GM19025 (cell line): ENCODE measurements around the gene PLCH1.

Source experiments
- ATAC-seq: cut with Tn5 transposase; IDR thresholded peaks from one replicate; pipeline ENCODE4 v1.9.1; 2021; ENCODE audit warnings: mild to moderate bottlenecking, low read depth, moderate library complexity; ENCODE audit not compliant: unreplicated experiment

Gene PLCH1, protein sequence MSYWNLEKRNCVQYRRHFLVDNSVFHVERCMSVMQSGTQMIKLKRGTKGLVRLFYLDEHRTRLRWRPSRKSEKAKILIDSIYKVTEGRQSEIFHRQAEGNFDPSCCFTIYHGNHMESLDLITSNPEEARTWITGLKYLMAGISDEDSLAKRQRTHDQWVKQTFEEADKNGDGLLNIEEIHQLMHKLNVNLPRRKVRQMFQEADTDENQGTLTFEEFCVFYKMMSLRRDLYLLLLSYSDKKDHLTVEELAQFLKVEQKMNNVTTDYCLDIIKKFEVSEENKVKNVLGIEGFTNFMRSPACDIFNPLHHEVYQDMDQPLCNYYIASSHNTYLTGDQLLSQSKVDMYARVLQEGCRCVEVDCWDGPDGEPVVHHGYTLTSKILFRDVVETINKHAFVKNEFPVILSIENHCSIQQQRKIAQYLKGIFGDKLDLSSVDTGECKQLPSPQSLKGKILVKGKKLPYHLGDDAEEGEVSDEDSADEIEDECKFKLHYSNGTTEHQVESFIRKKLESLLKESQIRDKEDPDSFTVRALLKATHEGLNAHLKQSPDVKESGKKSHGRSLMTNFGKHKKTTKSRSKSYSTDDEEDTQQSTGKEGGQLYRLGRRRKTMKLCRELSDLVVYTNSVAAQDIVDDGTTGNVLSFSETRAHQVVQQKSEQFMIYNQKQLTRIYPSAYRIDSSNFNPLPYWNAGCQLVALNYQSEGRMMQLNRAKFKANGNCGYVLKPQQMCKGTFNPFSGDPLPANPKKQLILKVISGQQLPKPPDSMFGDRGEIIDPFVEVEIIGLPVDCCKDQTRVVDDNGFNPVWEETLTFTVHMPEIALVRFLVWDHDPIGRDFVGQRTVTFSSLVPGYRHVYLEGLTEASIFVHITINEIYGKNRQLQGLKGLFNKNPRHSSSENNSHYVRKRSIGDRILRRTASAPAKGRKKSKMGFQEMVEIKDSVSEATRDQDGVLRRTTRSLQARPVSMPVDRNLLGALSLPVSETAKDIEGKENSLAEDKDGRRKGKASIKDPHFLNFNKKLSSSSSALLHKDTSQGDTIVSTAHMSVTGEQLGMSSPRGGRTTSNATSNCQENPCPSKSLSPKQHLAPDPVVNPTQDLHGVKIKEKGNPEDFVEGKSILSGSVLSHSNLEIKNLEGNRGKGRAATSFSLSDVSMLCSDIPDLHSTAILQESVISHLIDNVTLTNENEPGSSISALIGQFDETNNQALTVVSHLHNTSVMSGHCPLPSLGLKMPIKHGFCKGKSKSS (N-terminal part only)

DNA sequence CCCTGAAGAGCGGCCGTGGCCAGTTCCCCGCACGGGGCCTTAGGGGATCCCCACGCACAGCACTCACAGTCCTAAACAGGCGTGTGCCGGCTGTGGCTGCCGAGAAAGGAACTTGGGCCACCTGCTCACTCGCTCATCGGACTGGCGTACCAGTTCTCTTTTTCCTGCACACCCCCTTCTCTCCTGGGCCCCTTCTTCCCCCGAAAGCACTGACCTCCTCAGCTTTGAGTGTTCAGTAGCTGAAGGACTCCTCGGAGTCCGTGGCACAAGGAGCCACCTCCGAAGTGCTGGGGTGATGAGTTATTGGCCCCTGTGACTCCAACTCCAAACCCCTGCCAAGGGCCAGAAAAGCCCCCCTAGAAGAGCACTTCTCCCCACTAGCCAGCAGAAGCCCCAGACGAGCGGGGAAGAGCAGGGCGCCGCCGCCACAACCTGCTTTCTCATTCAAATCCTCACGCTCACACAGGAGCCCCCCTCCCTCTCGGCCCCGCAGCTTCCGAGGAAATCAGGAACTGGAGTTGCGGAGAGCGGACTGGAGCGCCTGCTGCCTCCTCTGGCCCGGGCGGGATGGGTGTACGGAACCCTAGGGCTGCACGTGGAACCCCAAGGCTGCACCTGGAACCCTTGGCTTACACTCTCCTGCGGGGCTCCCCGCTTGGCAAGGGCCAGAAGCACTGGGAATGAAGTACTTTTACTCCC lies at the start of gene PLCH1:
PLCH1 (minus strand) TSS at position 446 of the 699 bp plus-strand sequence. CDS start 40,847 bp downstream, outside the sequence.
- peak; percentile 50 for ATAC-seq

DNA sequence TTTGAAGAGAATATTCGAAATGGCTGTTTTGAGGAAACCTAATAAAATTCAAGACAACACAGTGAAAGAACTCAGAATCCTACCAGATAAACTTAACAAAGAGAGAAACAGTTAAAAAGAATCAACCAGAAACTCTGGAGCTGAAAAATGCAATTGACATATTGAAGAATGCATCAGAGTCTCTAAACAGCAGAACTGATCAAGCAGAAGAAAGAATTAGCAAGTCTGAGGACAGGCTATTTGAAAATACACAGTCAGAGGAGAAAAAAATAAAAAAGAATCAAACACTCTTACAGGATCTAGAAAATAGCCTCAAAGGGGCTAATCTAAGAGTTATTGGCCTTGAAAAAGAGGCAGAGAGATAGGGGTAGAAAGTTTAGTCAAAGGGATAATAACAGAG lies 47.7 kb upstream of the PLCH1 start:
- no peak for ATAC-seq

DNA sequence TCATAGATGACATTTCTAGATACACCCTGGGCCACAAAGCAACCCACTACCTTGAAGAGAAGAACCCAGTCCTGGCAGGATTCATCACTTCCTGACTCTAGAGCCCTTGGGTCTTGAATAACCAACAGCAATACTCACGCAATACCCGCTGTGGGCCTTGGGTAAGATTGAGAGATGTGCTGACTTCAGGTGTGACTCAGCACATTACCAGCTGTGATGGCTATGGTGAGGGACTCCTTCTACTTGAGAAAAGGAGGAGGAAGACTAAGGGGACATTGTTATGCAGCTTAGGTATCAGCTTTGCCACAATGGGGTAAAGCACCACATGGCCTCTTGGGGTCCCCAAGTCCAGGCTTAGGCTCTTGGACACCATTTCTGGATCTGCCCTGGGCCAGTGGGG lies 46.3 kb upstream of the PLCH1 start:
- no peak for ATAC-seq

DNA sequence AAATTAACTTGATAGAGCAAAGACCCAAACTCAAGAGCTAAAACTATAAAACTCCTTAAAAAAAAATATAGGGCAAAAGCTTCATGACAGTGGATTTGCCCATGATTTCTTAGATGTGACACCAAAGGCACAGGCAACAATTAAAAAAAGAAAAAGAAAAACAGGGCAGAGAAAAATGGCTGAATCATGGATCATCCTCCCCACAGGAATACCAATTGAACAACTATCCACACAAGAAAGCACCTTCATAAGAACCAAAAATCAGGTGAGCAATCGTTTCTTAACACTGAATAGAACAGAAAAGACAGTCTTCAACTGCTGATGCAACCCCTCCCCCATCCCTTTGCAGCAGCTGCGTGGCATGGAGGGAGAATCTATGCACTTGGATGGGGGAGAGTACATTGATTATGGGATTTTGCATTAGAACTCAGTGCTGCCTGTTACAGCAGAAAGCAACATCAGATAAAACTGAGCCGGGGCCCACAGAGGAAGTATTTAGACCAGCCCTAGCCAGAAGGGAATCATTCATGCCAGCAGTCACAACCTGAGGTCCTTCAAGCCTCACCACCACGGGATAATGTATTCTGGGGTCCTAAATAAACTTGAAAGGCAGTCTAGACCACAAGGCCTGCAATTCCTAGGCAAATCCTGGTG lies 45.5 kb upstream of the PLCH1 start:
- no peak for ATAC-seq

DNA sequence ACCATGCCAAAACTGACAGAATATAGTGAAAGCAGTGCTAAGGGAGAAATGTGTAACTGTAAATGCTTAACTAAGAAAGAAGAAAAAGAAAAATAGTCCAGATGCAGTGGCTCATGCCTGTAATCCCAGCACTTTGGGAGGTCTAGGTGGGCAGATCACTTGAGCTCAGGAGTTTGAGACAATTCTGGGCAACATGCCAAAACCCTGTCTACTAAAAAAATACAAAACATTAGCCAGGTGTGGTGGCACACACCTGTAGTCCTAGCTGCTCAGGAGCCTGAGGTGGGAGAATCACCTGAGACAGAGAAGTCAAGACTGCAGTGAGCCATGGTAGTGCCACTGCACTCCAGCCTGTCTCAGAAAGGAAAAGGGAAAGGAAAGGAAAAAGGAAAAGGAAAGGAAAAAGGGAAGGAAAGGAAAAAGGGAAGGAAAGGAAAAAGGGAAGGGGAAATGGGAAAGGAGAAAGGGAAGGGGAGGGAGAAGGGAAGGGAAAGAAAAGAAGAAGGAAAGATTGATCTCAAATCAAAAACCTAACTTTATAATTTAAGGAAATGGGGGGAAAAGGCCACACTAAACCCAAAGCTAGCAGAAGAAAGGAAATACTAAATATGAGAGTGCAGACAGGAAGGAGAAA lies 40.9 kb upstream of the PLCH1 start:
- ATAC-seq, result no peak

DNA sequence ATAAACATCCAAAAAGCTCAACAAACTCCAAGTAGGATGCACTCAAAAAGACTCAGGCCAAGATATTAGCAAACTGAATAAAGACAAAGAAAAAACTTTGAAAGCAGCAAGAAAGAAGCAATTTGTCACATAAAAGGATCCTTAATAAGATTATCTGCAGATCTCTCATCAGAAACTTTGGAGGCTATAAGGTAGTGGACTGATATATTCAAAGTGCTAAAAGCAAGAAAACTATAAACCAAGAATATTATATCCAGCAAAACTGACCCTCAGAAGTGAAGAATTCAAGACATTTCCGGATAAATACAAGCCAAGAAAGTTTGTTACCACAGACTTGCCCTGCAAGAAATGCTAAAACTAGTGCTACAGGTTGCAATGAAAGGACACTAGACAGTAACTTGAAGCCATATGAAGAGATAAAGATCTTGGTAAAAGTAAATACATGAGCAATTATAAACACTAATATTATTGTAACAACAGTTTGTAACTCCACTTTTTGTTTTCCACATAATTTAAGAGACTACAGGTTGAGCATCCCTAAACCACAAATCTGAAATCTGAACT lies 37.6 kb upstream of the PLCH1 start:
- no peak for ATAC-seq

DNA sequence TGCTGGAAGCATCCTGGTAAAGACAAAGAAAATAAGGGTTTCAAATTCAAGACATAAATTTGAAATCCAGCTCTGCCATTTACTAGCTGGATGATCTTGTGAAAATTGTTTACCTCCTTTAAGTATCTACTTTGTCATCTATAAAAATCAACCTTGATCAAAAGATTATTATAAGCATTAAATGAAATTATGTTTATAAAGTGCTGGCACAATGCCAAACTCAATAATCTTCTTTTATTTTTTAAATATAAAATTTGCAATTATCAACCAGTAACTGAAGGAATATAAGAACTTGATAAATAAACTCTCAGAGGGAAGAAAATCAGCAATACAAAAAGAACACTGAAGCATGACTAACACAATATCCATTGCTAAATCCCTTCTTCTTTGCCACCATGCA lies 35.4 kb upstream of the PLCH1 start:
- ATAC-seq, result no peak

DNA sequence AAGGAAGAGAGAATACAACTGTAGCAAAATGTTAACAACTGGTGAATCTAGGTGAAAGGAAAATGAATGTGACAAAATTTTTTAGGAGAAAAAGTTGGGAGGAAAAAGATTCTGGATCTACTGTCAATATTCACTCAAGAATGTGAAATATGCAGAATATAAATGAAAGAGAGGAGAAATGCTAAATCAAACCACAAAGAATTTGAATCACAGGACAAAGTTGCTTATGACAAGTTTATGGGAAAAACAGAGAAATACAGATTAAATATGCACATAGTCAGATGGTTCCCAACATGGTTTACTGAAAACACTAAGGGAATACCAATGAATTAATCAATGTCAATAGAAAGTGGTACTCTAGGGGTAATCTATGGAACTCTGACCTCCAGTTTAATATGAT lies 33.6 kb upstream of the PLCH1 start:
- ATAC-seq, result no peak

DNA sequence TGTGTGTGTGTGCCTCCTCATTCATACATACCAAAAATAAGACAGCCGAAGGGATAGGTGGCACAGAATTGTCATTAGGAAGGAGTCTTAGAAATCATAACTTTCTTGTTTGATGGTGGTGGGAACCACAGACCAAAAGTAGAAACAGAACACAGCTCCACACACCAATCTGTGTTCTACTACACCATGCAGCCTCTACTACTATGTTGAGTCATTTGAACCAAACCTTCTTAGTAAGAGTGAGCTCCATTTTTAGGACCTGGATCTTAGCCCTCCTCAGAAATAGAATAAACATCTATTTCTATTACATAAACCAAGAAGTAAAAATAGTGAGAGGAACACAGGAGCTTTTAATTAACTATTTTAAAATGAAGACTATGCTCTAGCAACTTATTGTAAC lies 27.9 kb upstream of the PLCH1 start:
- ATAC-seq, result no peak

DNA sequence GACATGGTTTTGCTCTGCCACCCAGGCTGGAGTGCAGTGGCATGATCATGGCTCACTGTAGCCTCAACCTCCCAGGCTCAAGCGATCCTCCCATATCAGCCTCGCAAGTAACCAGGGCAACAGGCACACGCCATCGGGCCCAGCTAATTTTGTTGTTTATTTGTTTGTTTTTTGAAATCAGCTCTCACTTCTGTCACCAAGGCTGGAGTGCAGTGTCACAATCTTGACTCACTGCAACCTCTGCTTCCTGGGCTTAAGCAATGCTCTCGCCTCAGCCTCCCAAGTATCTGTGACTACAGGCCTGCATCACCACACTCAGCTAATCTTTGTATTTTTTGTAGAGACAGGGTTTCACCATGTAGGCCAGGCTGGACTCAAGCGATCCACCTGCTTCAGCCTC lies 26.3 kb upstream of the PLCH1 start:
- no peak for ATAC-seq

DNA sequence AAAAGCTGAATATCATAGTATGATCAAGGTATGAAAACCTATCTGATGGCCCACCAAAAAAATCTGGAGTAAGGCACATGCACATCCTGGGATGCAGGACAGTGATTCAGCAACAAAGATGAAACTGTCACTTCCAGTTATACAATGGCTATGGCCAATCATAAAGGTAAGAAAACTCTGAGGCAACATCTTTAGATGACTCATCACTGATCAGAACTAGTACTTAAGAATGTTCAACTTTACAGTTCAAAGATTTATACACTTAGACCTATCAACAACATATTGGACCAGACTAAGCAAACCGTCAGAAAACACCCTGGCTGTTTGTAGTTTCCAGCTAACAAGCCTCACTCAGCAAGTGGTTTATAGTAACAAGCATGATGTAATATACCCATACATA lies 21.3 kb upstream of the PLCH1 start:
- no peak for ATAC-seq

DNA sequence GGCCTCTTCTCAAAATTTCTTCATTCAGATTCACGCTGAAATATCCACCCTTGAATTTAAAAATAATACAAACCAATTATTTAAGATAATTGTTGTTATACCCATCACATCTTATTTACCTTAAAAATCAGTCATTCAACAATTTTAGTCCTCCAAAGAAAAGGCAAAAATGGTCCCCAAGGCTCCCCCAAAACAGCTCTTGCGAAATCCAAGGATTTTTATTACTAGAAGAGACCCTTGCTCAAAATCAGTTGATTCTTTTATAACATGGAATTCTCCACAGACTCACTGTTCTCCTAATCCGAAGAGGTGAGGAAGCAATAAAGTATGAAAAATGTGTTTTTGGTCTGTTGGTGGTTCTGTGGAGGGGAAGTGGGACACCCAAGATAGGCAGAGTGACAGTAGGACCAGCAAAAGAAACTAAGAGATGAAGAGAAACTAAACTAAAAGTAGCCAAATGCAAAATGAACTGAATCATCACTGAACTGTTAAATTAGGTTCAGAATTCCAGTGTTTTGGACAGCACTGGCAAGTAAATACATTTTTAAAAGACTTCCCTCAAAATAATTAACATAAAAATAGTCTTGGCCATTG lies 19.1 kb upstream of the PLCH1 start:
- ATAC-seq, result no peak

DNA sequence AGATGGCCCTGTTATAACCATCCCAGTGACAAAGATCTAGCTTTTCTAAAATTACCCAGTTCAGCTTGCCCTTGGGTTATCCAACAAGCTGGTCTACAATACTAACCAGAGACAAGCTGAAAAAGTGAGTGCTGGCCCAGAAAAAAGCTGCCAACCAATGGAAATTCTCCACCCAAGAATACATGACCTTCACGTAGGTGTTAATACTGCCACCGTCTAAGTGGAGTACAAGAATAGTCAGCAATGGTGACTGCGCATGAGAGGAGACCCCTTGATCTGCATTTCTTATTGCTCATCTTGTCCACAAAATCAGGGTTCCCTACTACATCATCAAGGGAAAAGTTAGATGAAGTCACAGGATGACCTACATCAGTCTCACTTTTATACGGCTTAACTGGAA lies 15.8 kb upstream of the PLCH1 start:
- ATAC-seq, result no peak

DNA sequence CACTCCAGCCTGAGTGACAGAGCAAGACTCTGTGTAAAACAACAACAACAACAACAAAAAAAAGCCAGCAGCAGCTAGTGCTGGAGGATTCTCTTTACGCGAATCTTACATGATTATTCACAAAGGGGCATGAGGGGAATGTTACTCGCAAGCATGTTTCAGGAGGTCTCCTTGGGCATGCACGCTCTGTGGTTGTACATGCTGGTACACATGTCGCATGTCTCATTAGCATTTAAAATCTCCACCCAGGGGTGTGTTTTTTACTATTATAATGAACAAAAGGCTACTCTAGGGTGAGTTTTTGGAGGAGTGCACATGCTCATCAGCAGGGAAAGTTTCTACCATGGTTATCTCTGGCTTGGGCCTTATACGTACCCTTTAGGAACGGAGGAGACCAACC lies 12.7 kb upstream of the PLCH1 start:
- ATAC-seq, result no peak

DNA sequence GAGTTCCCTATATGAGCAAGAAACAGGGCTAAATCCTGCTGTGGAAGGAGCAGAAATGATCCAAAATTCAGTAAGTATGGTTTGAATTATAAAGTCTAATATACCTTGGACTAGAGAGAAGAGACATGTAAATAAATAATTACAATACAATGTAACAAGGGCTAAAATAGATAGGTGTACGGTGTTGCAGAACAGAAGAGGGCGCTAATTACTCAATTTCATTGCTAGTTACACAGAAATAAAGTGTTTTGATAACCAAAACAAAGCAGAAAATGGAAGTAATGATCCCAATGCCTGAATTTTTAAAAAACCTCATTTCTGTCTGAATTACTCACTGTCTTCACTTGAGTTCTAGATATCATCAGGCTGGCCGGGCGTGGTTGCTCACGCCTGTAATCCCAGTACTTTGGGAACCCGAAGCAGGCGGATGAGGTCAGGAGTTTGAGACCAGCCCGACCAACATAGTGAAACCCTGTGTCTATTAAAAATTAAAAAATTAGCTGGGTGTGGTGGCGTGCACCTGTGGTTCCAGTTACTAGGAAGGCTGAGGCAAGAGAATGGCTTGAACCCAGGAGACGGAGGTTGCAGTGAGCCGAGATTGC lies 8.3 kb upstream of the PLCH1 start:
- no peak for ATAC-seq

DNA sequence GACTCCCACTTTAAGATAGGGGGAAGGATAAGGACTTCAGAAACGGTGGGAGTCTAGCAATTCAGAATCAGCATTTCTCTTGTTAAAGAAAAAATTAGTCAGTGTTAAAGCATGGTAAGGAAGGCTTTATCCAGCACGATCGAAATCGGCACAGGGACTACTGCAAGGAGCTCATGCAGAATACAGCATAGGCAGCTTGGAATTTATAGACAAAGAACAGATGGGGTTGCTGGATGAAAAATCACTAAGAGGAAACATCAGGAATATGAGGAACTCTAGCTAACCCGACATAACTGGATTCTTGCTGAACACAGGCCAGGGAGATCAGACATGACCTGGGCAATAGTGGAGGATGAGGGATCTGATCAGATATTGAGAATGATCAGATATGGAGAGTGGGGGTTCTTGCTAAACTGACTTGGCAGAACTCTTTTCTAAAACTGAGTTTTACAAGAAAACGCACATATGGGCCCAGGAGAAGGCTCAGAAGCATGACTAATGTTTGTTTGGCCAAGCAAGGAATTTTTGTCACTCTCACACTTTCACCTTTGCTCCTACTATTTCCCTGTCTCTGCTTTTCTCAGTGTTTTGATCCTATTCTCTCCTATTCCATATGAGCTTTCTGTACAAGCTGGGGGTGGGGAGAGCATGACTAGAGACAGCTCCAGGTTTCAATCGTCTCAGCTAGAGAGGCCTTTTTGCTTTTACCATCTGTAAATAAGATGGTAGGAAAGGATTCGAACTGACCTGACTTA lies 3.9 kb upstream of the PLCH1 start:
- no peak for ATAC-seq

DNA sequence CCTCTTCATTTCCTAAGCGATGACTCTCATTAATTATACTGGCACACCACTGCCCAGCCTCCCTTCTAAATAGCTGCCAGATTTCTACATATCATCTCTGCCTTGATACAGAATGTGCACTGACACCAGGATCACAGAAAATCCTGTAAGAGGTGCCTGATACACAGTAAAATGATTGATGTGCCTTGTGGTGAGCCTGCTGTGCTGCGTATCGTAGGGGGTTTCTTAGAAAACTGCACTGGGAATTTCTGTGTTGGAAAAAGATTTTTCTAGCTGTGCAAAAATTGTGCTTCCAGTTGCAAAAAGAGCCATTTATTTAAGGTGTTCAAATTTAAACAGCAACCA lies 3.0 kb upstream of the PLCH1 start:
- no peak for ATAC-seq
